CD4-positive, alpha-beta T cell (primary cell): ENCODE measurements around the gene NR3C1. TPM values are rescaled to one million over a fixed set of nuclear protein-coding genes. Genes with fewer than 3 reads are reported as not detected.

Experiments used
- ATAC-seq: fragments of 200-7000 bp; cut with Tn5 transposase; one replicate; pipeline ENCODE4 v1.10.0; 2022; ENCODE audit warnings: mild to moderate bottlenecking; ENCODE audit not compliant: poor library complexity
- CTCF ChIA-PET: fragments of 350-600 bp; sonication (Branson Sonifier 250); formaldehyde crosslinking; loops from one replicate; lab custom pipeline; 2021; ENCODE audit warnings: antibody characterized with exemption, inconsistent platforms; lab: Charles Lee
- POLR2A ChIA-PET: fragments of 350-600 bp; sonication (Branson Sonifier 250); formaldehyde crosslinking; loops from one replicate; lab custom pipeline; 2021; ENCODE audit warnings: antibody characterized with exemption, inconsistent platforms; lab: Charles Lee
- DNase-seq, 14 experiments: peaks; one replicate each; pipeline ENCODE4 v3.0.0-alpha.2; 2013 to 2020; ENCODE audit warnings: mixed read lengths in 2 of 14
- H3K27ac ChIP-seq, 2 donors: one replicate each; pipeline versions ENCODE4 v1.5.1 to v1.7.0; 2013; ENCODE audit warnings: low read length in 2 of 2, low read depth in 1 of 2, mild to moderate bottlenecking in 1 of 2
- H3K27me3 ChIP-seq, 2 experiments: 1 replicate in 1 of 2; 2 replicates in 1 of 2; pipeline versions ENCODE4 v1.6.1 to v1.7.0; 2013; ENCODE audit warnings: low read length in 2 of 2, control low read depth in 1 of 2, mild to moderate bottlenecking in 1 of 2, moderate library complexity in 1 of 2; ENCODE audit not compliant: insufficient read depth in 2 of 2, control insufficient read depth in 1 of 2
- H3K36me3 ChIP-seq: one replicate; pipeline ENCODE4 v1.6.1; 2013; ENCODE audit warnings: low read length, control low read depth; ENCODE audit not compliant: insufficient read depth
- H3K4me1 ChIP-seq: one replicate; pipeline ENCODE4 v1.6.1; 2013; ENCODE audit warnings: low read length, control low read depth; ENCODE audit not compliant: insufficient read depth
- H3K4me3 ChIP-seq: one replicate; pipeline ENCODE4 v1.5.1; 2013; ENCODE audit warnings: mild to moderate bottlenecking, low read length, moderate library complexity
- H3K9me3 ChIP-seq, 2 experiments: 1 replicate in 1 of 2; 2 replicates in 1 of 2; pipeline versions ENCODE4 v1.6.1 to v1.7.0; 2013; ENCODE audit warnings: low read length in 2 of 2, mild to moderate bottlenecking in 2 of 2, control low read depth in 1 of 2, moderate library complexity in 1 of 2; ENCODE audit not compliant: control insufficient read depth in 1 of 2, insufficient read depth in 1 of 2
- H3K27ac Mint-ChIP-seq: one replicate; pipeline ENCODE4 v1.8.0; 2020; ENCODE audit warnings: mixed read lengths
- H3K27me3 Mint-ChIP-seq: one replicate; pipeline ENCODE4 v1.8.0; 2021; ENCODE audit warnings: mixed read lengths
- H3K36me3 Mint-ChIP-seq: one replicate; pipeline ENCODE4 v1.8.0; 2021; ENCODE audit warnings: low read depth, mixed read lengths
- H3K4me1 Mint-ChIP-seq: one replicate; pipeline ENCODE4 v1.8.0; 2021; ENCODE audit warnings: low read depth, mixed read lengths
- H3K4me3 Mint-ChIP-seq: one replicate; pipeline ENCODE4 v1.8.0; 2020; ENCODE audit warnings: mild to moderate bottlenecking, mixed read lengths
- H3K9me3 Mint-ChIP-seq: one replicate; pipeline ENCODE4 v1.8.0; 2020; ENCODE audit warnings: mixed read lengths
- CTCF ChIP-seq: fragments of 200-600 bp; IDR thresholded peaks from one replicate; pipeline ENCODE4 v1.8.0; 2022; ENCODE audit warnings: antibody characterized with exemption, mild to moderate bottlenecking
- intact Hi-C, 2 experiments: fragments of 100-400 bp; cut with DNase I in 1 of 2; cut with micrococcal nuclease in 1 of 2; formaldehyde crosslinking; loops; one replicate each; pipeline versions ENCODE4 v1.15.1 to v1.9.0; 2023 to 2025; cut with DNase I, micrococcal nuclease
- total RNA-seq, 174 experiments: library from RNA in 2 of 174; stranded (reverse) in 2 of 174; gene quantifications; one replicate each; pipeline ENCODE4 v1.2.3 and lab custom pipeline; 2021 to 2026

NR3C1 gene
- total RNA-seq, 2 experiments from 2014 or later = 168 to 191 TPM

GRCh38 chr5:143311955-143312354 lies 91.5 kb downstream of the NR3C1 start:
- H3K27me3 ChIP-seq = no peaks in the 10 kb centered on the region
- H3K36me3 ChIP-seq = peaks cover 67% of the 10 kb centered on the region
- ChIA-PET POLR2A (no interaction called here), CTCF (no interaction called here)
- no peaks in the 10 kb centered on the region for H3K9me3 ChIP-seq
- no peak overlapping the region for H3K27ac ChIP-seq
- Mint-ChIP-seq H3K36me3 (peaks cover 79% of the 10 kb centered on the region), H3K9me3 (no peaks in the 10 kb centered on the region), H3K27me3 (no peaks in the 10 kb centered on the region), H3K4me1 (peaks cover 34% of the 10 kb centered on the region), H3K4me3 (no peak overlapping the region), H3K27ac (no peak overlapping the region)
- no peak overlapping the region for H3K4me3 ChIP-seq
- no peaks in the 10 kb centered on the region for H3K4me1 ChIP-seq
- intact Hi-C loops = no loop called here
- TF ChIP-seq CTCF = no peak
- no peak for DNase-seq
- ATAC-seq = no peak

GRCh38 chr5:143311428-143311827 lies 92.1 kb downstream of the NR3C1 start:
- DNase-seq = peak in 2 of 14 experiments; percentile 16 to 28
- no peak for ATAC-seq
- H3K4me1 Mint-ChIP-seq = peaks cover 29% of the 10 kb centered on the region
- no peak for TF ChIP-seq CTCF
- no peak overlapping the region for H3K27ac Mint-ChIP-seq
- H3K4me3 Mint-ChIP-seq = no peak overlapping the region
- H3K27me3 ChIP-seq = no peaks in the 10 kb centered on the region
- no peaks in the 10 kb centered on the region for H3K9me3 ChIP-seq
- CTCF ChIA-PET = interaction anchor here (0.6 kb wide), 1 partner anchor 263 kb away, joined by 4 read pairs; no protein-coding TSS in a partner anchor
- H3K9me3 Mint-ChIP-seq = no peaks in the 10 kb centered on the region
- no peak overlapping the region for H3K4me3 ChIP-seq
- POLR2A ChIA-PET = no interaction called here
- H3K4me1 ChIP-seq = no peaks in the 10 kb centered on the region
- H3K36me3 Mint-ChIP-seq = peaks cover 81% of the 10 kb centered on the region
- peaks cover 70% of the 10 kb centered on the region for H3K36me3 ChIP-seq
- no peaks in the 10 kb centered on the region for H3K27me3 Mint-ChIP-seq
- H3K27ac ChIP-seq = no peak overlapping the region
- intact Hi-C loops = no loop called here

GRCh38 chr5:143309661-143310431 lies 93.6 kb downstream of the NR3C1 start:
- H3K9me3 Mint-ChIP-seq = no peaks in the 10 kb centered on the region
- intact Hi-C loops = loop anchor here (5.0 to 10.0 kb wide), 2 partner anchors 37 to 515 kb away; no protein-coding TSS in a partner anchor

More at GRCh38 chr5:143309661-143310431, 93.6 kb downstream of the NR3C1 start:
- Mint-ChIP-seq H3K27ac (no peak overlapping the region), H3K27me3 (no peaks in the 10 kb centered on the region), H3K36me3 (peaks cover 96% of the 10 kb centered on the region), H3K4me3 (no peak overlapping the region), H3K4me1 (peaks cover 31% of the 10 kb centered on the region)
- ChIA-PET POLR2A (no interaction called here), CTCF (interaction anchor here (1.0 to 1.6 kb wide), 2 partner anchors 40 to 94 kb away, joined by 4 read pairs; partner anchors contain the start of gene NR3C1)
- DNase-seq (no peak), ATAC-seq (no peak)
- no peak overlapping the region for H3K4me3 ChIP-seq
- no peak for TF ChIP-seq CTCF
- H3K9me3 ChIP-seq = no peaks in the 10 kb centered on the region
- no peaks in the 10 kb centered on the region for H3K27me3 ChIP-seq
- H3K36me3 ChIP-seq = peaks cover 81% of the 10 kb centered on the region
- H3K4me1 ChIP-seq = no peaks in the 10 kb centered on the region
- H3K27ac ChIP-seq = no peak overlapping the region
